ENCODE measurements around the gene PRSS27.

GRCh38 chr16:2744711-2745110 is 24.7 kb upstream of the PRSS27 start:
- no peak for TF ChIP-seq POLR2A (IDR thresholded peaks at IDR 0.05; ENCODE audit: low read length)
- no peak for TF ChIP-seq GATA1 (IDR thresholded peaks at IDR 0.05; ENCODE audit: low read depth, low read length)
